ENCODE data around the gene SDK2. TPM values are rescaled to one million over a fixed set of nuclear protein-coding genes. Genes with fewer than 3 reads are reported as not detected.

SDK2 gene
- total and polyA plus RNA-seq, 2 experiments from 2014 or later: 0.74 to 5.1 TPM

DNA sequence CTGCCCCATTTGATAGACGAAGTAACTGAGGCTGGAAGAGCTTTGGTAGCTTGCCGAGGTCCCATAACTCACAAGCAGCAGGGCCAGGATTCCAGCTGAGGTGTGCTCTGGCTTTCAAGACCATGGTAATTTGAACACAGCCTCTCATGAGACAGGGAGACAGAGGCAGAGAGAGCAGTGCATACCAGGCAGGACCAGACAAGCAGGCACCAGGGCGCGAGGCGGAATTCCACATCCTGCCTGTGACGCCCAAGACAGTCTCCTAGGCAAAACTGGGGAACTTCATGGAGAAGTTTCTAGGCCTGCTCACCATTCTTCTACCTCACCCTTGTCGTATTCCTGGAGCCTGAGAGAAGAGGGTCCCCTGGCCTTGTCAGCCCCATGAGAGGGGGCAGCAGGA lies 19.2 kb downstream of the SDK2 start (continued):
- TF ChIP-seq, protein P1, sequence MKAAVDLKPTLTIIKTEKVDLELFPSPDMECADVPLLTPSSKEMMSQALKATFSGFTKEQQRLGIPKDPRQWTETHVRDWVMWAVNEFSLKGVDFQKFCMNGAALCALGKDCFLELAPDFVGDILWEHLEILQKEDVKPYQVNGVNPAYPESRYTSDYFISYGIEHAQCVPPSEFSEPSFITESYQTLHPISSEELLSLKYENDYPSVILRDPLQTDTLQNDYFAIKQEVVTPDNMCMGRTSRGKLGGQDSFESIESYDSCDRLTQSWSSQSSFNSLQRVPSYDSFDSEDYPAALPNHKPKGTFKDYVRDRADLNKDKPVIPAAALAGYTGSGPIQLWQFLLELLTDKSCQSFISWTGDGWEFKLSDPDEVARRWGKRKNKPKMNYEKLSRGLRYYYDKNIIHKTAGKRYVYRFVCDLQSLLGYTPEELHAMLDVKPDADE (IDR thresholded peaks at IDR 0.05): no peak
- TF ChIP-seq, protein P2, sequence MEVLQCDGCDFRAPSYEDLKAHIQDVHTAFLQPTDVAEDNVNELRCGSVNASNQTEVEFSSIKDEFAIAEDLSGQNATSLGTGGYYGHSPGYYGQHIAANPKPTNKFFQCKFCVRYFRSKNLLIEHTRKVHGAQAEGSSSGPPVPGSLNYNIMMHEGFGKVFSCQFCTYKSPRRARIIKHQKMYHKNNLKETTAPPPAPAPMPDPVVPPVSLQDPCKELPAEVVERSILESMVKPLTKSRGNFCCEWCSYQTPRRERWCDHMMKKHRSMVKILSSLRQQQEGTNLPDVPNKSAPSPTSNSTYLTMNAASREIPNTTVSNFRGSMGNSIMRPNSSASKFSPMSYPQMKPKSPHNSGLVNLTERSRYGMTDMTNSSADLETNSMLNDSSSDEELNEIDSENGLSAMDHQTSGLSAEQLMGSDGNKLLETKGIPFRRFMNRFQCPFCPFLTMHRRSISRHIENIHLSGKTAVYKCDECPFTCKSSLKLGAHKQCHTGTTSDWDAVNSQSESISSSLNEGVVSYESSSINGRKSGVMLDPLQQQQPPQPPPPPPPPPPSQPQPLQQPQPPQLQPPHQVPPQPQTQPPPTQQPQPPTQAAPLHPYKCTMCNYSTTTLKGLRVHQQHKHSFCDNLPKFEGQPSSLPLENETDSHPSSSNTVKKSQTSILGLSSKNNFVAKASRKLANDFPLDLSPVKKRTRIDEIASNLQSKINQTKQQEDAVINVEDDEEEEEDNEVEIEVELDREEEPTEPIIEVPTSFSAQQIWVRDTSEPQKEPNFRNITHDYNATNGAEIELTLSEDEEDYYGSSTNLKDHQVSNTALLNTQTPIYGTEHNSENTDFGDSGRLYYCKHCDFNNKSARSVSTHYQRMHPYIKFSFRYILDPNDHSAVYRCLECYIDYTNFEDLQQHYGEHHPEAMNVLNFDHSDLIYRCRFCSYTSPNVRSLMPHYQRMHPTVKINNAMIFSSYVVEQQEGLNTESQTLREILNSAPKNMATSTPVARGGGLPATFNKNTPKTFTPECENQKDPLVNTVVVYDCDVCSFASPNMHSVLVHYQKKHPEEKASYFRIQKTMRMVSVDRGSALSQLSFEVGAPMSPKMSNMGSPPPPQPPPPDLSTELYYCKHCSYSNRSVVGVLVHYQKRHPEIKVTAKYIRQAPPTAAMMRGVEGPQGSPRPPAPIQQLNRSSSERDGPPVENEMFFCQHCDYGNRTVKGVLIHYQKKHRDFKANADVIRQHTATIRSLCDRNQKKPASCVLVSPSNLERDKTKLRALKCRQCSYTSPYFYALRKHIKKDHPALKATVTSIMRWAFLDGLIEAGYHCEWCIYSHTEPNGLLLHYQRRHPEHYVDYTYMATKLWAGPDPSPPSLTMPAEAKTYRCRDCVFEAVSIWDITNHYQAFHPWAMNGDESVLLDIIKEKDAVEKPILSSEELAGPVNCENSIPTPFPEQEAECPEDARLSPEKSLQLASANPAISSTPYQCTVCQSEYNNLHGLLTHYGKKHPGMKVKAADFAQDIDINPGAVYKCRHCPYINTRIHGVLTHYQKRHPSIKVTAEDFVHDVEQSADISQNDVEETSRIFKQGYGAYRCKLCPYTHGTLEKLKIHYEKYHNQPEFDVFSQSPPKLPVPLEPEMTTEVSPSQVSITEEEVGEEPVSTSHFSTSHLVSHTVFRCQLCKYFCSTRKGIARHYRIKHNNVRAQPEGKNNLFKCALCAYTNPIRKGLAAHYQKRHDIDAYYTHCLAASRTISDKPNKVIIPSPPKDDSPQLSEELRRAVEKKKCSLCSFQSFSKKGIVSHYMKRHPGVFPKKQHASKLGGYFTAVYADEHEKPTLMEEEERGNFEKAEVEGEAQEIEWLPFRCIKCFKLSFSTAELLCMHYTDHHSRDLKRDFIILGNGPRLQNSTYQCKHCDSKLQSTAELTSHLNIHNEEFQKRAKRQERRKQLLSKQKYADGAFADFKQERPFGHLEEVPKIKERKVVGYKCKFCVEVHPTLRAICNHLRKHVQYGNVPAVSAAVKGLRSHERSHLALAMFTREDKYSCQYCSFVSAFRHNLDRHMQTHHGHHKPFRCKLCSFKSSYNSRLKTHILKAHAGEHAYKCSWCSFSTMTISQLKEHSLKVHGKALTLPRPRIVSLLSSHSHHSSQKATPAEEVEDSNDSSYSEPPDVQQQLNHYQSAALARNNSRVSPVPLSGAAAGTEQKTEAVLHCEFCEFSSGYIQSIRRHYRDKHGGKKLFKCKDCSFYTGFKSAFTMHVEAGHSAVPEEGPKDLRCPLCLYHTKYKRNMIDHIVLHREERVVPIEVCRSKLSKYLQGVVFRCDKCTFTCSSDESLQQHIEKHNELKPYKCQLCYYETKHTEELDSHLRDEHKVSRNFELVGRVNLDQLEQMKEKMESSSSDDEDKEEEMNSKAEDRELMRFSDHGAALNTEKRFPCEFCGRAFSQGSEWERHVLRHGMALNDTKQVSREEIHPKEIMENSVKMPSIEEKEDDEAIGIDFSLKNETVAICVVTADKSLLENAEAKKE (CRISPR knock-in tag; IDR thresholded peaks at IDR 0.05): no peak

DNA sequence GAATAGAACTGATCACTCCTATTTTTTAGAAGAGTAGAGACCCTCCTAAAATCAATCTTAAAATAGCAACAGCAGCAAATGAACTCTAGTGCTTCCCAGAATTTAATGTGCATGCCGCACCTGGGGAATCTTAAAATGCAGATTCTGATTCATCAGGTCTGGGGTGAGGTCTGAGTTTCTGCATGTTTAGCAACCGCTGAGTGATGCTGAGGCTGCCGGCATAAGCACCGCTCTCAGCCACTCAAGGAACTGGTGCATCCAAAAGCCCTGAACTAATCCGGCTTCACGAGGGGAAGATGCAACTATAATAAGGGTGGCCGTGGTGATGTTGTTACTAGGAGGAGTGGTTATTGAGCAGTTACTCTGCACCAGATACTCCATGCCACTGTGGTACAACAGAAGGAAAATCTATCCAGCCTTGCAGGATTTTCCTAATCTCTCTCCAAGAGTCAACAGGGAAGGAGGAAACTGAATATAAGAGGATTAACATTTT lies 19.7 kb downstream of the SDK2 start:
- Histone ChIP-seq H3K27me3 (ENCODE audit: insufficient read depth) (no peaks in the 10 kb centered on the region), H3K27ac (ENCODE audit: low read depth) (no peak overlapping the region), H4K20me1 (replicated peaks; ENCODE audit: insufficient read depth) (no peaks in the 10 kb centered on the region; the same call in 1 of the 2 replicates), H3K4me1 (ENCODE audit: insufficient read depth) (no peaks in the 10 kb centered on the region; the same call in 1 of the 2 replicates), H3K36me3 (ENCODE audit: insufficient read depth) (peaks cover 3% of the 10 kb centered on the region; the same call in 1 of the 2 replicates), H2AFZ (no peak overlapping the region), H3K4me3 (no peak overlapping the region), H3K79me2 (replicated peaks; ENCODE audit: insufficient read depth) (no peaks in the 10 kb centered on the region), H3K9me2 (ENCODE audit: insufficient read depth) (no peaks in the 10 kb centered on the region), H3F3A (replicated peaks; ENCODE audit: low read depth) (no peaks in the 10 kb centered on the region), H3K4me2 (no peak overlapping the region)
- H3K4me3 Mint-ChIP-seq: no peak overlapping the region
- DNase-seq (ENCODE audit: low spot score) (no peak), ATAC-seq (no peak)
- peaks cover 3% of the 10 kb centered on the region for H3K27me3 Mint-ChIP-seq (ENCODE audit: insufficient read depth, low read depth, poor library complexity)
- H3K9me3 Mint-ChIP-seq: peaks cover 2% of the 10 kb centered on the region
- no peak overlapping the region for H3K27ac Mint-ChIP-seq
- H3K36me3 Mint-ChIP-seq (ENCODE audit: low read depth): peaks cover under 1% of the 10 kb centered on the region; the same call in 1 of the 3 replicates
- peaks cover 25% of the 10 kb centered on the region for H3K4me1 Mint-ChIP-seq
- TF ChIP-seq, protein P3, sequence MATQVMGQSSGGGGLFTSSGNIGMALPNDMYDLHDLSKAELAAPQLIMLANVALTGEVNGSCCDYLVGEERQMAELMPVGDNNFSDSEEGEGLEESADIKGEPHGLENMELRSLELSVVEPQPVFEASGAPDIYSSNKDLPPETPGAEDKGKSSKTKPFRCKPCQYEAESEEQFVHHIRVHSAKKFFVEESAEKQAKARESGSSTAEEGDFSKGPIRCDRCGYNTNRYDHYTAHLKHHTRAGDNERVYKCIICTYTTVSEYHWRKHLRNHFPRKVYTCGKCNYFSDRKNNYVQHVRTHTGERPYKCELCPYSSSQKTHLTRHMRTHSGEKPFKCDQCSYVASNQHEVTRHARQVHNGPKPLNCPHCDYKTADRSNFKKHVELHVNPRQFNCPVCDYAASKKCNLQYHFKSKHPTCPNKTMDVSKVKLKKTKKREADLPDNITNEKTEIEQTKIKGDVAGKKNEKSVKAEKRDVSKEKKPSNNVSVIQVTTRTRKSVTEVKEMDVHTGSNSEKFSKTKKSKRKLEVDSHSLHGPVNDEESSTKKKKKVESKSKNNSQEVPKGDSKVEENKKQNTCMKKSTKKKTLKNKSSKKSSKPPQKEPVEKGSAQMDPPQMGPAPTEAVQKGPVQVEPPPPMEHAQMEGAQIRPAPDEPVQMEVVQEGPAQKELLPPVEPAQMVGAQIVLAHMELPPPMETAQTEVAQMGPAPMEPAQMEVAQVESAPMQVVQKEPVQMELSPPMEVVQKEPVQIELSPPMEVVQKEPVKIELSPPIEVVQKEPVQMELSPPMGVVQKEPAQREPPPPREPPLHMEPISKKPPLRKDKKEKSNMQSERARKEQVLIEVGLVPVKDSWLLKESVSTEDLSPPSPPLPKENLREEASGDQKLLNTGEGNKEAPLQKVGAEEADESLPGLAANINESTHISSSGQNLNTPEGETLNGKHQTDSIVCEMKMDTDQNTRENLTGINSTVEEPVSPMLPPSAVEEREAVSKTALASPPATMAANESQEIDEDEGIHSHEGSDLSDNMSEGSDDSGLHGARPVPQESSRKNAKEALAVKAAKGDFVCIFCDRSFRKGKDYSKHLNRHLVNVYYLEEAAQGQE (IDR thresholded peaks at IDR 0.05; ENCODE audit: unreplicated experiment): no peak
- no peak for TF ChIP-seq ZNF331 (CRISPR knock-in tag; IDR thresholded peaks at IDR 0.05; ENCODE audit: low read depth)
- TF ChIP-seq, protein P1 (IDR thresholded peaks at IDR 0.05): no peak
- no peak for TF ChIP-seq NANOG (IDR thresholded peaks at IDR 0.05; ENCODE audit: borderline replicate concordance)
- TF ChIP-seq ZNF114 (CRISPR knock-in tag; IDR thresholded peaks at IDR 0.05): no peak
- TF ChIP-seq CREB1 (CRISPR knock-in tag; IDR thresholded peaks at IDR 0.05; ENCODE audit: low read depth): no peak
- no peak for TF ChIP-seq JUNB (IDR thresholded peaks at IDR 0.05; ENCODE audit: unreplicated experiment)
- no peak for TF ChIP-seq POLR2AphosphoS5 (IDR thresholded peaks at IDR 0.05; ENCODE audit: low read depth)
- TF ChIP-seq EZH2phosphoT487 (IDR thresholded peaks at IDR 0.05; ENCODE audit: unreplicated experiment): no peak
- TF ChIP-seq, protein P4, sequence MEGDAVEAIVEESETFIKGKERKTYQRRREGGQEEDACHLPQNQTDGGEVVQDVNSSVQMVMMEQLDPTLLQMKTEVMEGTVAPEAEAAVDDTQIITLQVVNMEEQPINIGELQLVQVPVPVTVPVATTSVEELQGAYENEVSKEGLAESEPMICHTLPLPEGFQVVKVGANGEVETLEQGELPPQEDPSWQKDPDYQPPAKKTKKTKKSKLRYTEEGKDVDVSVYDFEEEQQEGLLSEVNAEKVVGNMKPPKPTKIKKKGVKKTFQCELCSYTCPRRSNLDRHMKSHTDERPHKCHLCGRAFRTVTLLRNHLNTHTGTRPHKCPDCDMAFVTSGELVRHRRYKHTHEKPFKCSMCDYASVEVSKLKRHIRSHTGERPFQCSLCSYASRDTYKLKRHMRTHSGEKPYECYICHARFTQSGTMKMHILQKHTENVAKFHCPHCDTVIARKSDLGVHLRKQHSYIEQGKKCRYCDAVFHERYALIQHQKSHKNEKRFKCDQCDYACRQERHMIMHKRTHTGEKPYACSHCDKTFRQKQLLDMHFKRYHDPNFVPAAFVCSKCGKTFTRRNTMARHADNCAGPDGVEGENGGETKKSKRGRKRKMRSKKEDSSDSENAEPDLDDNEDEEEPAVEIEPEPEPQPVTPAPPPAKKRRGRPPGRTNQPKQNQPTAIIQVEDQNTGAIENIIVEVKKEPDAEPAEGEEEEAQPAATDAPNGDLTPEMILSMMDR (conservative IDR thresholded peaks at IDR 0.05; ENCODE audit: low read depth in 2 of 2): no peak
